HepG2 (cell line): ENCODE measurements around the gene AUTS2. TPM values are rescaled to one million over a fixed set of nuclear protein-coding genes. Genes with fewer than 3 reads are reported as not detected.

Source experiments
- ARHGAP35 ChIP-seq: sonication (generic); formaldehyde crosslinking; IDR thresholded peaks from 2 replicates; pipeline ENCODE4 v1.9.0; 2022; ENCODE audit warnings: mild to moderate bottlenecking, inconsistent platforms, moderate library complexity, missing genetic modification reagents, borderline replicate concordance
- ATF7 ChIP-seq, 2 experiments: fragments of 450-650 bp in 1 of 2; sonication (generic) in 1 of 2; formaldehyde crosslinking in 1 of 2; IDR thresholded peaks; 2 replicates each; pipeline versions ENCODE4 v1.4.0 to v1.6.1; 2016 to 2020; ENCODE audit warnings: antibody characterized with exemption in 1 of 2, mild to moderate bottlenecking in 1 of 2, missing genetic modification reagents in 1 of 2
- ATRX ChIP-seq: sonication (generic); formaldehyde crosslinking; IDR thresholded peaks from 2 replicates; pipeline ENCODE4 v1.4.0; 2020; ENCODE audit warnings: missing genetic modification reagents, borderline replicate concordance
- E2F2 ChIP-seq: sonication (generic); formaldehyde crosslinking; IDR thresholded peaks from 2 replicates; pipeline ENCODE4 v1.4.0; 2020; ENCODE audit warnings: missing genetic modification reagents, borderline replicate concordance
- HNF1A ChIP-seq, 2 experiments: sonication (generic) in 1 of 2; formaldehyde crosslinking in 1 of 2; IDR thresholded peaks; 2 replicates each; pipeline versions ENCODE4 v1.4.0 to v1.6.1; 2016 to 2020; ENCODE audit warnings: borderline replicate concordance in 1 of 2, low read depth in 1 of 2, mild to moderate bottlenecking in 1 of 2, missing genetic modification reagents in 1 of 2
- MBD4 ChIP-seq: IDR thresholded peaks from 2 replicates; pipeline ENCODE4 v1.6.1; 2012; ENCODE audit warnings: low read length, inconsistent platforms, borderline replicate concordance
- RFX5 ChIP-seq: IDR thresholded peaks from 2 replicates; pipeline ENCODE4 v1.6.1; 2011; ENCODE audit warnings: low read depth, low read length, improper control_type of control experiment
- TMF1 ChIP-seq: sonication (generic); formaldehyde crosslinking; IDR thresholded peaks from 2 replicates; pipeline ENCODE4 v1.8.1; 2022; ENCODE audit warnings: low read depth, missing genetic modification reagents
- ZBTB39 ChIP-seq: sonication (generic); formaldehyde crosslinking; IDR thresholded peaks from 2 replicates; pipeline ENCODE4 v1.5.0; 2020; ENCODE audit warnings: missing genetic modification reagents
- polyA plus RNA-seq, 8 experiments: library from polyadenylated mRNA; depleted of rRNA in 3 of 8; stranded (reverse) in 7 of 8; unstranded in 1 of 8; fragments of >200 nt; fragmentation: Illumina TruSeq in 4 of 8; extraction: Trizol in 4 of 8; gene quantifications; 2 replicates each; pipeline versions ENCODE4 v1.2.1 to v1.2.3, GENCODE V29; 2011 to 2016; ENCODE audit warnings: low read depth in 4 of 8, missing spikeins in 1 of 8, mixed read lengths in 1 of 8; ENCODE audit not compliant: insufficient read depth in 1 of 8
- total RNA-seq, 5 experiments: library from RNA; depleted of rRNA; stranded (reverse); fragments of >200 nt; fragmentation: Illumina TruSeq; extraction: Trizol; gene quantifications; 2 replicates each; pipeline ENCODE4 v1.2.3, GENCODE V29; 2016; ENCODE audit warnings: low read depth in 1 of 5

AUTS2 gene
- total and polyA plus RNA-seq, 2 of the 13 experiments (the other 11 are each of a cell fraction or from before 2014, with no cell fraction given), result 0.38 TPM; not detected in 1

DNA sequence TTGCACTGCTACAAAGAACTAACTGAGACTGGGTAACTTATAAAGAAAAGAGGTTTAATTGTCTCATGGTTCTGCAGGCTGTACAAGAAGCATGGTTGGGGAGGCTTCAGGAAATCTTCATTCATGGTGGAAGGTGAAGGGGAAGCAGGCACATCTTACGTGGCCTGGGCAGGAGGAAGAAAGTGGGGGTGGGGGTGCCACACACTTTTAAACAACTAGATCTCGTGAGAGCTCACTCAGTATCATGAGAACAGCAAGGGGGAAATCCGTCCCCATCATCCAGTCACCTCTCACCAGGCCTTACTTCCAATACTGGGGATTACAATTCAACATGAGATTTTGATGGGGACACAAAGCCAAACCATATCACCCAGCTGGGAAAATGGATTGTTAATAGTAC lies 281.7 kb downstream of the AUTS2 start (continued):
- TF ChIP-seq TMF1 (CRISPR knock-in tag) (no peak), E2F2 (CRISPR knock-in tag) (no peak), MBD4 (no peak), ZBTB39 (no peak), ATRX (CRISPR knock-in tag) (no peak), RFX5 (no peak), ATF7 (IDR thresholded peaks at IDR 0.05) (no peak), ATF7 (CRISPR knock-in tag; IDR thresholded peaks at IDR 0.05) (no peak), HNF1A (IDR thresholded peaks at IDR 0.05; ENCODE audit: low read depth) (no peak), HNF1A (CRISPR knock-in tag; IDR thresholded peaks at IDR 0.05; ENCODE audit: borderline replicate concordance) (no peak), ARHGAP35 (CRISPR knock-in tag) (no peak)
